Endothelial cell of umbilical vein (primary cell): ENCODE measurements around the gene RORB. TPM values are rescaled to one million over a fixed set of nuclear protein-coding genes. Genes with fewer than 3 reads are reported as not detected.
A peak's percentile ranks its signal among the peaks of the same experiment; 100 is the strongest.

ENCODE experiments used
- BruUV-seq: library from RNA; stranded (reverse); fragments of 400-500 nt; replicated peaks from 2 replicates; lab custom pipeline; 2021; lab: Mats Ljungman, UMichigan
- CTCF ChIA-PET: fragments of 300-600, 350-600 bp; sonication (Branson Sonifier 250); formaldehyde crosslinking; loops from one replicate; lab custom pipeline; 2021; ENCODE audit warnings: antibody characterized with exemption, inconsistent platforms; lab: Charles Lee
- POLR2A ChIA-PET: fragments of 300-600, 350-600 bp; sonication (Branson Sonifier 250); formaldehyde crosslinking; loops from one replicate; lab custom pipeline; 2021; ENCODE audit warnings: antibody characterized with exemption, inconsistent platforms; lab: Charles Lee
- DNase-seq: peaks from one replicate; pipeline ENCODE4 v3.0.0-alpha.2; 2011; ENCODE audit warnings: low read depth, low spot score
- FAIRE-seq: peaks from 2 replicates; lab custom pipeline; 2011; peaks lifted over from hg19 to GRCh38; lab: Jason Lieb, UNC
- H2AFZ ChIP-seq: 2 replicates; pipeline ENCODE4 v1.6.0; 2012; ENCODE audit warnings: low read depth, low read length, control low read depth, inconsistent platforms
- H3K27ac ChIP-seq: 2 replicates; pipeline ENCODE4 v1.5.1; 2011; ENCODE audit warnings: low read depth, mild to moderate bottlenecking, control low read depth, low read length, moderate library complexity; ENCODE audit not compliant: insufficient read depth
- H3K27me3 ChIP-seq, 2 experiments: 2 replicates each; pipeline versions ENCODE4 v1.6.0 to v1.6.1; 2011; ENCODE audit warnings: low read length in 2 of 2, mixed read lengths in 1 of 2; ENCODE audit not compliant: control insufficient read depth in 2 of 2, insufficient read depth in 2 of 2
- H3K36me3 ChIP-seq, 2 experiments: 2 replicates in 1 of 2; 3 replicates in 1 of 2; pipeline ENCODE4 v1.5.1; 2011; ENCODE audit warnings: low read length in 2 of 2, mild to moderate bottlenecking in 1 of 2, moderate library complexity in 1 of 2; ENCODE audit not compliant: control insufficient read depth in 2 of 2, insufficient read depth in 2 of 2; ENCODE audit errors: extremely low read depth in 1 of 2
- H3K4me1 ChIP-seq: 3 replicates; pipeline ENCODE4 v1.5.1; 2011; ENCODE audit warnings: mild to moderate bottlenecking, low read length; ENCODE audit not compliant: control insufficient read depth, insufficient read depth; ENCODE audit errors: extremely low read depth
- H3K4me2 ChIP-seq: 2 replicates; pipeline ENCODE4 v1.6.1; 2011; ENCODE audit warnings: low read length, control low read depth, mixed read lengths; ENCODE audit not compliant: insufficient read depth
- H3K4me3 ChIP-seq, 3 experiments: fragments of 200-600 bp in 1 of 3; sonication (generic), shearing (Covaris generic) in 1 of 3; replicated peaks in 1 of 3; 2 replicates each; pipeline ENCODE4 v1.5.1; 2011 to 2016; ENCODE audit warnings: control low read depth in 3 of 3, low read length in 3 of 3, mild to moderate bottlenecking in 2 of 3, inconsistent platforms in 1 of 3, low read depth in 1 of 3, moderate library complexity in 1 of 3; ENCODE audit not compliant: insufficient read depth in 1 of 3
- H3K79me2 ChIP-seq: 2 replicates; pipeline ENCODE4 v1.6.0; 2012; ENCODE audit warnings: low read length, inconsistent platforms; ENCODE audit not compliant: control insufficient read depth, insufficient read depth
- H3K9ac ChIP-seq: replicated peaks from 2 replicates; pipeline ENCODE3; 2011; ENCODE audit warnings: low read length, control low read depth; ENCODE audit not compliant: insufficient read depth; ENCODE audit errors: extremely low read depth
- H3K9me1 ChIP-seq: replicated peaks from 3 replicates; pipeline ENCODE4 v1.6.0; 2011; ENCODE audit warnings: mild to moderate bottlenecking, low read length; ENCODE audit not compliant: control insufficient read depth, insufficient read depth; ENCODE audit errors: extremely low read depth
- H3K9me3 ChIP-seq: replicated peaks from 2 replicates; pipeline ENCODE4 v1.5.1; 2012; ENCODE audit warnings: low read length, inconsistent platforms; ENCODE audit not compliant: control insufficient read depth, insufficient read depth
- H4K20me1 ChIP-seq: replicated peaks from 2 replicates; pipeline ENCODE3; 2011; ENCODE audit warnings: mild to moderate bottlenecking, low read length; ENCODE audit not compliant: control insufficient read depth, insufficient read depth; ENCODE audit errors: extremely low read depth
- EZH2 ChIP-seq: IDR thresholded peaks from 2 replicates; pipeline ENCODE4 v1.6.1; 2012; ENCODE audit warnings: borderline replicate concordance, low read depth, mild to moderate bottlenecking, moderate library complexity, low read length, inconsistent platforms; ENCODE audit not compliant: severe bottlenecking
- FOS ChIP-seq: IDR thresholded peaks from 2 replicates; pipeline ENCODE4 v1.6.1; 2011; ENCODE audit warnings: mild to moderate bottlenecking, low read length, moderate library complexity, borderline replicate concordance; ENCODE audit not compliant: insufficient read depth
- GATA2 ChIP-seq: IDR thresholded peaks from 2 replicates; pipeline ENCODE4 v1.7.0; 2011; ENCODE audit warnings: low read depth, mild to moderate bottlenecking, moderate library complexity, mixed read lengths, low read length; ENCODE audit not compliant: insufficient read length, insufficient read depth
- JUN ChIP-seq: IDR thresholded peaks from 2 replicates; pipeline ENCODE4 v1.6.1; 2011; ENCODE audit warnings: borderline replicate concordance, low read depth; ENCODE audit not compliant: insufficient read length, insufficient read depth
- MYC ChIP-seq: IDR thresholded peaks from one replicate; pipeline ENCODE4 v1.6.1; 2011; ENCODE audit warnings: mild to moderate bottlenecking, low read depth, low read length
- POLR2A ChIP-seq: IDR thresholded peaks from 2 replicates; pipeline ENCODE4 v1.6.1; 2012; ENCODE audit warnings: low read depth, mild to moderate bottlenecking, control low read depth, low read length
- POLR2AphosphoS5 ChIP-seq: IDR thresholded peaks from 2 replicates; pipeline ENCODE4 v1.6.1; 2012; ENCODE audit warnings: low read depth, mild to moderate bottlenecking, control low read depth, low read length, moderate library complexity; ENCODE audit not compliant: insufficient read depth
- dilution Hi-C: fragments of 300-500 bp; cut with MboI; formaldehyde crosslinking; loops from one replicate; pipeline ENCODE4 v1.15.0; 2019; ENCODE audit warnings: low sequenced_read_pairs; ENCODE audit not compliant: extremely low pct_ligation_motif_present
- intact Hi-C: fragments of 100-400 bp; cut with micrococcal nuclease; formaldehyde crosslinking; loops from one replicate; pipeline ENCODE4 v1.10.0; 2022
- polyA plus RNA-seq, 4 experiments: library from polyadenylated mRNA; depleted of rRNA in 3 of 4; stranded (reverse) in 3 of 4; unstranded in 1 of 4; fragments of >200 nt; gene quantifications; 2 replicates each; pipeline versions ENCODE4 v1.2.1 to v1.2.3, GENCODE V29; 2011 to 2012; ENCODE audit warnings: missing spikeins in 1 of 4
- total RNA-seq: library from RNA; stranded (reverse); gene quantifications from 2 replicates; pipeline ENCODE4 v1.2.3, GENCODE V29; 2021
- TF ChIP-seq, protein P1 (sequence below), 2 donors: IDR thresholded peaks; 1 replicate in 1 of 2; 2 replicates in 1 of 2; pipeline ENCODE4 v1.5.1; 2011; ENCODE audit warnings: low read length in 2 of 2, mild to moderate bottlenecking in 2 of 2, moderate library complexity in 2 of 2, control low read depth in 1 of 2, inconsistent platforms in 1 of 2, low read depth in 1 of 2; ENCODE audit not compliant: insufficient read depth in 1 of 2; ENCODE audit errors: extremely low read depth in 1 of 2
- TF ChIP-seq, protein P2 (sequence below): IDR thresholded peaks from 2 replicates; pipeline ENCODE4 v1.6.1; 2011; ENCODE audit not compliant: insufficient read depth, insufficient read length

Gene RORB
- total and polyA plus RNA-seq, 2 donors (not counting 3 experiments of a cell fraction or from before 2014, with no cell fraction given): not detected

DNA sequence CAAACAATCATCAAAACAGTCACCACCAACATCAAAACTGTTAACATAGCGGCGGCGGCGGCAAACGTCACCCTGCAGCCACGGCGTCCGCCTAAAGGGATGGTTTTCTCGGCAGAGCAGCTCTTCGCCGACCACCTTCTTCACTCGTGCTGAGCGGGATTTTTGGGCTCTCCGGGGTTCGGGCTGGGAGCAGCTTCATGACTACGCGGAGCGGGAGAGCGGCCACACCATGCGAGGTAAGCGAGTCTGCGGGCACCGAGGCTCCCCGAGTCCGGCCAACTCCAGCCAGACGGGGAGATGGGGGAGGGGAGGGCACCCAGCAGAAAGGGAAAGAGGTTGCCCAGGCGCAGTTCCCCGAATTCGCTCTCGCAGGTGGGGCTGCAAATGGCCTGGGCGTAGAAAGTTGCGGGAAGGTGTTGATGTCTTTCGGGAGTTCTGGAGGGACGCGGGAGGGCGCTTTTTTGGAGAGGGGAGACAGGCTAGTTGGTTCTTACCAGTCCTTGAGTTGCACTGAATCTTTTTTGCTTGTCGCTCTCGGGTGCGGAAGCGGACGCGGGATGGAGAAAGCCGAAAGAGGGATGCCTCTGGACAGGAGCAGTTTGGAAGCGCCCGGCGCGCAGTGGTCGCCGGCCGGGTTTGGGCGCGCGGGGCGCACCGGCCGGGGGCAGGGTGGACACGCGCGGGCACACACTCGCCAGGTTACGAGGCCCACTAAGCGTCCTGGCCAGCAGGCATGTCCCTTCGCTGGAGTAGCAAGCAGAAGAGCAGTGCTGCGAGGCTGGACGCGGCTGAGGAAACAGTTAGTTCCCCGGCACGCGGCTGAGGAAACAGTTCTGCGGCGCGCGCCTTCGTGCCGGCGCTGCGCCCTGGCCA is 849 bp downstream of the RORB start:
- peak overlapping the region; percentile 74 for H3K4me2 ChIP-seq
- dilution Hi-C loops: no loop called here
- BruUV-seq: no TSS peak
- H3K4me1 ChIP-seq: peaks cover 9% of the 10 kb centered on the region
- H3K9me1 ChIP-seq: no peaks in the 10 kb centered on the region
- H4K20me1 ChIP-seq: no peaks in the 10 kb centered on the region
- TF ChIP-seq POLR2AphosphoS5 (no peak), JUN (no peak)
- DNase-seq (peak; percentile 14), FAIRE-seq (no peak)
- no peak overlapping the region for H3K9ac ChIP-seq
- ChIA-PET CTCF (no interaction called here), POLR2A (no interaction called here)
- H3K9me3 ChIP-seq: no peaks in the 10 kb centered on the region
- peaks cover 34 to 60% of the 10 kb centered on the region in 2 experiments for H3K27me3 ChIP-seq
- no peaks in the 10 kb centered on the region for H3K79me2 ChIP-seq
- H3K27ac ChIP-seq: no peak overlapping the region
- H2AFZ ChIP-seq: peak overlapping the region; percentile 72
- peak overlapping the region; percentile 36 to 60 (median 38) for H3K4me3 ChIP-seq
- intact Hi-C loops: no loop called here
- no peaks in the 10 kb centered on the region for H3K36me3 ChIP-seq

DNA sequence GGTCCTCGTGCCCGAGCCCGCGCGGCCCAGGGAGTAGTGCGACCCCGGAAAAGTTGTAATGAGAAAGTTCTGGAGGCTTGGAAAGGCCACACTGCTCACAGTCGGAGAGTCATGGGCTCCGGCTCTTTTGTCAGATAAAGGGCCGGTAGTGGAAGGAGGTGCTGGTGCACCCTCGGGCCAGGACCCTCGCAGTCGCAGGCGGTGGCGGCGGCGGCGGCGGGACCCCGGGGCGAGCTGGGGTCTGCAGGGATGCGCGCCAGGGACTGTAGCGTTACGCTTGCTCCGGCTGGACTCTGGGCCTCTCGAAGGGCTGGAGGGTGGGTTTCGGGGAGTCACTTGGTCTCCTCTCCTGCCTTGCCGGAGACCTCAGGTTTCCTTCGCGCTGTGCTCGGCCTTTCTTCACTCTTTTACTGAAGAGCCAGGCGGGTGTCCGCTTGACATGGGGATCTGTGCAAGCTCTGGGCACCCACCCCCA is 1.5 kb downstream of the RORB start:
- dilution Hi-C loops: no loop called here
- no TSS peak for BruUV-seq
- intact Hi-C loops: no loop called here
- TF ChIP-seq MYC (no peak), JUN (no peak), GATA2 (no peak), POLR2AphosphoS5 (no peak), POLR2A (no peak), EZH2 (no peak), FOS (no peak)
- TF ChIP-seq, protein P1, sequence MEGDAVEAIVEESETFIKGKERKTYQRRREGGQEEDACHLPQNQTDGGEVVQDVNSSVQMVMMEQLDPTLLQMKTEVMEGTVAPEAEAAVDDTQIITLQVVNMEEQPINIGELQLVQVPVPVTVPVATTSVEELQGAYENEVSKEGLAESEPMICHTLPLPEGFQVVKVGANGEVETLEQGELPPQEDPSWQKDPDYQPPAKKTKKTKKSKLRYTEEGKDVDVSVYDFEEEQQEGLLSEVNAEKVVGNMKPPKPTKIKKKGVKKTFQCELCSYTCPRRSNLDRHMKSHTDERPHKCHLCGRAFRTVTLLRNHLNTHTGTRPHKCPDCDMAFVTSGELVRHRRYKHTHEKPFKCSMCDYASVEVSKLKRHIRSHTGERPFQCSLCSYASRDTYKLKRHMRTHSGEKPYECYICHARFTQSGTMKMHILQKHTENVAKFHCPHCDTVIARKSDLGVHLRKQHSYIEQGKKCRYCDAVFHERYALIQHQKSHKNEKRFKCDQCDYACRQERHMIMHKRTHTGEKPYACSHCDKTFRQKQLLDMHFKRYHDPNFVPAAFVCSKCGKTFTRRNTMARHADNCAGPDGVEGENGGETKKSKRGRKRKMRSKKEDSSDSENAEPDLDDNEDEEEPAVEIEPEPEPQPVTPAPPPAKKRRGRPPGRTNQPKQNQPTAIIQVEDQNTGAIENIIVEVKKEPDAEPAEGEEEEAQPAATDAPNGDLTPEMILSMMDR (IDR thresholded peaks at IDR 0.05; ENCODE audit: extremely low read depth in 1 of 2, insufficient read depth in 1 of 2, low read depth in 1 of 2, low read length in 2 of 2): no peak
- TF ChIP-seq, protein P2, sequence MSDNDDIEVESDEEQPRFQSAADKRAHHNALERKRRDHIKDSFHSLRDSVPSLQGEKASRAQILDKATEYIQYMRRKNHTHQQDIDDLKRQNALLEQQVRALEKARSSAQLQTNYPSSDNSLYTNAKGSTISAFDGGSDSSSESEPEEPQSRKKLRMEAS: no peak
- FAIRE-seq: no peak
- H2AFZ ChIP-seq: no peak overlapping the region
- H3K4me1 ChIP-seq: peaks cover 9% of the 10 kb centered on the region
- H3K9me1 ChIP-seq: no peaks in the 10 kb centered on the region
- H3K9ac ChIP-seq: no peak overlapping the region
- POLR2A ChIA-PET: no interaction called here
- CTCF ChIA-PET: no interaction called here
- H3K27ac ChIP-seq: no peak overlapping the region
- no peaks in the 10 kb centered on the region for H3K9me3 ChIP-seq
- no peak for DNase-seq
- H3K27me3 ChIP-seq: peaks cover 34 to 60% of the 10 kb centered on the region in 2 experiments
- H3K4me3 ChIP-seq: no peak overlapping the region
- H3K79me2 ChIP-seq: no peaks in the 10 kb centered on the region
- no peaks in the 10 kb centered on the region for H3K36me3 ChIP-seq
- H3K4me2 ChIP-seq: no peak overlapping the region
- no peaks in the 10 kb centered on the region for H4K20me1 ChIP-seq
